GM13977 (cell line): Measurements from ENCODE around the gene POLR3GL.
"Not testable (repeated sequence)": the region's sequence is repeated elsewhere in the genome, so short reads cannot be mapped to it uniquely, and the experiment has no call there.

Experiments used
- DNase-seq: peaks from one replicate; pipeline ENCODE4 v3.0.0; 2012; ENCODE audit warnings: low spot score
- CTCF ChIP-seq: IDR thresholded peaks from 2 replicates; pipeline ENCODE4 v1.5.1; 2012; ENCODE audit warnings: mild to moderate bottlenecking, control low read depth; ENCODE audit not compliant: insufficient read depth; ENCODE audit errors: extremely low read depth, missing control alignments
- in situ Hi-C: fragments of 300-500 bp; cut with MboI; formaldehyde crosslinking; loops from one replicate; pipeline ENCODE4 v1.12.0; 2022; ENCODE audit warnings: low sequenced_read_pairs, low pct_unique_long_range_greater_than_20kb, mixed read lengths, inconsistent platforms; ENCODE audit not compliant: unreplicated experiment

Gene POLR3GL

GRCh38 chr1:146020058-146021049, 55.9 kb downstream of the POLR3GL start:
- in situ Hi-C loops: loop anchor here (25.0 kb wide), 1 partner anchor 133 kb away; the partner anchor contains the start of gene ANKRD35
- TF ChIP-seq CTCF: no peak
- no peak for DNase-seq

- in situ Hi-C loops: loop anchor here (25.0 kb wide), 1 partner anchor 134 kb away; the partner anchor contains the start of gene ANKRD35
- DNase-seq: no peak
- no peak for TF ChIP-seq CTCF
Measured at GRCh38 chr1:146021050-146021445, 56.6 kb downstream of the POLR3GL start.

GRCh38 chr1:146021622-146022402, 57.3 kb downstream of the POLR3GL start, which contains the start of gene HJV:
HJV (minus strand) TSS chr1:146021735; CDS start chr1:146020231, 1,504 bp downstream.
- in situ Hi-C loops: loop anchor here (25.0 kb wide), 1 partner anchor 135 kb away; the partner anchor contains the start of gene ANKRD35
- no peak for DNase-seq
- TF ChIP-seq CTCF: no peak

GRCh38 chr1:146022403-146023127, 58.1 kb downstream of the POLR3GL start:
- no peak for DNase-seq
- TF ChIP-seq CTCF: no peak
- in situ Hi-C loops: loop anchor here (25.0 kb wide), 1 partner anchor 135 kb away; the partner anchor contains the start of gene ANKRD35

GRCh38 chr1:146025787-146026495, 61.5 kb downstream of the POLR3GL start:
- in situ Hi-C loops: not testable (repeated sequence)

GRCh38 chr1:146026650-146027049, 62.2 kb downstream of the POLR3GL start:
- in situ Hi-C loops, DNase-seq: not testable (repeated sequence)

More at GRCh38 chr1:146025787-146026495, 61.5 kb downstream of the POLR3GL start:
- DNase-seq: not testable (repeated sequence)
